GM18868 (cell line): ENCODE data around the gene C3AR1.
"Not testable (repeated sequence)": the region's sequence is repeated elsewhere in the genome, so short reads cannot be mapped to it uniquely, and the experiment has no call there.

Experiments
- ATAC-seq: cut with Tn5 transposase; IDR thresholded peaks from one replicate; pipeline ENCODE4 v1.9.1; 2021; ENCODE audit warnings: mild to moderate bottlenecking, moderate library complexity; ENCODE audit not compliant: unreplicated experiment

C3AR1 gene

GRCh38 chr12:8065991-8066594 lies at the start of gene C3AR1:
Gene C3AR1 (minus strand): TSS chr12:8066359. CDS start chr12:8060185, 6,174 bp downstream.
- peak; percentile 63 for ATAC-seq

GRCh38 chr12:8113117-8113516 lies 47.0 kb upstream of the C3AR1 start:
- ATAC-seq = not testable (repeated sequence)

- ATAC-seq = peak; percentile 56
Measured at GRCh38 chr12:8108808-8109398, 42.7 kb upstream of the C3AR1 start.

- no peak for ATAC-seq
Measured at GRCh38 chr12:8099235-8099634, 33.1 kb upstream of the C3AR1 start.

- ATAC-seq = no peak
Measured at GRCh38 chr12:8096281-8096915, 30.2 kb upstream of the C3AR1 start.

- ATAC-seq = no peak
Measured at GRCh38 chr12:8093291-8093690, 27.1 kb upstream of the C3AR1 start.

- no peak for ATAC-seq
Measured at GRCh38 chr12:8089716-8090115, 23.6 kb upstream of the C3AR1 start.

- ATAC-seq = not testable (repeated sequence)
Measured at GRCh38 chr12:8089277-8089676, 23.1 kb upstream of the C3AR1 start.

GRCh38 chr12:8088574-8088973 lies 22.4 kb upstream of the C3AR1 start:
- ATAC-seq = peak; percentile 71

- ATAC-seq = no peak
Measured at GRCh38 chr12:8087666-8088065, 21.5 kb upstream of the C3AR1 start.

- not testable (repeated sequence) for ATAC-seq
Measured at GRCh38 chr12:8084351-8084750, 18.2 kb upstream of the C3AR1 start.

GRCh38 chr12:8082808-8083100 lies 16.6 kb upstream of the C3AR1 start:
- ATAC-seq = no peak

- no peak for ATAC-seq
Measured at GRCh38 chr12:8081251-8081920, 15.2 kb upstream of the C3AR1 start.

- no peak for ATAC-seq
Measured at GRCh38 chr12:8080120-8080519, 14.0 kb upstream of the C3AR1 start.

- no peak for ATAC-seq
Measured at GRCh38 chr12:8078916-8079315, 12.8 kb upstream of the C3AR1 start.

GRCh38 chr12:8078398-8078797 lies 12.2 kb upstream of the C3AR1 start:
- no peak for ATAC-seq

- no peak for ATAC-seq
Measured at GRCh38 chr12:8077207-8077606, 11.0 kb upstream of the C3AR1 start.

GRCh38 chr12:8076366-8076765 lies 10.2 kb upstream of the C3AR1 start:
- ATAC-seq = no peak

- no peak for ATAC-seq
Measured at GRCh38 chr12:8075935-8076334, 9.8 kb upstream of the C3AR1 start.

- ATAC-seq = not testable (repeated sequence)
Measured at GRCh38 chr12:8071820-8072219, 5.7 kb upstream of the C3AR1 start.

- ATAC-seq = no peak
Measured at GRCh38 chr12:8069582-8069981, 3.4 kb upstream of the C3AR1 start.

GRCh38 chr12:8064131-8064530 lies 2.0 kb downstream of the C3AR1 start:
- no peak for ATAC-seq
